Measurements from ENCODE around the gene STIM1.
"Not testable (repeated sequence)": the region's sequence is repeated elsewhere in the genome, so short reads cannot be mapped to it uniquely, and the experiment has no call there.

STIM1 gene

DNA sequence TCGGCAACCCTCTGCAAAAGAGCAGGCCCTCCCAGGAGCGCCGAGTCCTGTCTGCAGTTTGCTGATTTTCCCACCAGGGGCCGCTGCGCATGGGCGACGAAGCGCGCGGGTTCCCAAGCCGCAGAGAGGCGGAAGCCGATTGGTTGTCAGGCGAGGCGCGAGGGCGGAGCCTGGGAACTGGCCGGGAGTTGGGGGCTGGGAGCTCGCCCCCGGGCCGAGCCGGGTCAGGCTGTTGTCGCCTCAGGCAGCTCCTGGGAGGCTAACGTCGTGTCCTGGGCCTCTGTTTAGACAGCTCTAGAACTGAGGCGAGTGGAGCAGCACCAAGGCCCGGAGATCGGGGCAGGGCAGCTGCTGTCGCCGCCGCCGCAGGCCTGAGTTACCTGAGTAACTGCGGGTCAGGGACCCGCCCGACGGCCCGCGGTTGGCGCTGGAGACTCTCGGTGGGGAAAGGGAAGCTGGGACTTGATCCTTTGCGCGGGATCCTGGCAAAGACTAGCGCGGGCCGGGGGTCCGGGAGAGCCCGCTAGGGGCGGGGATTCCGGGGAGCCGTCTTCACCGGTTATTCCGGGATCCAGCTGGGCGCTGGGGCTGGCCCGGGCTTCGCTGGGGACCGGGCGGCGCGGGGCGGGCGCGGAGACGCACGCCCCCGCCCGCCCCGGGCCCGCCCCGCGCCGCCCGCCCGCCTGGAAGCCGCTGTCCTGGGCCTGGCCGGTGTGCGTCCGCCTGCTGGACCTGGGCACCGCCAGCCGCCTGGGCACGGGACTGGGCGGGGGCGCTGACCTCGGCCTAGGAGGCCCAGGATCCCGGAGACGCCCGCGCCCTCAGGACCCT, at the start of gene STIM1:
Gene STIM1, plus strand, starts transcription at position 688 of the 831 bp plus-strand sequence. CDS start 607 bp downstream, outside the sequence.
- DNase-seq, result peak; percentile 86

DNA sequence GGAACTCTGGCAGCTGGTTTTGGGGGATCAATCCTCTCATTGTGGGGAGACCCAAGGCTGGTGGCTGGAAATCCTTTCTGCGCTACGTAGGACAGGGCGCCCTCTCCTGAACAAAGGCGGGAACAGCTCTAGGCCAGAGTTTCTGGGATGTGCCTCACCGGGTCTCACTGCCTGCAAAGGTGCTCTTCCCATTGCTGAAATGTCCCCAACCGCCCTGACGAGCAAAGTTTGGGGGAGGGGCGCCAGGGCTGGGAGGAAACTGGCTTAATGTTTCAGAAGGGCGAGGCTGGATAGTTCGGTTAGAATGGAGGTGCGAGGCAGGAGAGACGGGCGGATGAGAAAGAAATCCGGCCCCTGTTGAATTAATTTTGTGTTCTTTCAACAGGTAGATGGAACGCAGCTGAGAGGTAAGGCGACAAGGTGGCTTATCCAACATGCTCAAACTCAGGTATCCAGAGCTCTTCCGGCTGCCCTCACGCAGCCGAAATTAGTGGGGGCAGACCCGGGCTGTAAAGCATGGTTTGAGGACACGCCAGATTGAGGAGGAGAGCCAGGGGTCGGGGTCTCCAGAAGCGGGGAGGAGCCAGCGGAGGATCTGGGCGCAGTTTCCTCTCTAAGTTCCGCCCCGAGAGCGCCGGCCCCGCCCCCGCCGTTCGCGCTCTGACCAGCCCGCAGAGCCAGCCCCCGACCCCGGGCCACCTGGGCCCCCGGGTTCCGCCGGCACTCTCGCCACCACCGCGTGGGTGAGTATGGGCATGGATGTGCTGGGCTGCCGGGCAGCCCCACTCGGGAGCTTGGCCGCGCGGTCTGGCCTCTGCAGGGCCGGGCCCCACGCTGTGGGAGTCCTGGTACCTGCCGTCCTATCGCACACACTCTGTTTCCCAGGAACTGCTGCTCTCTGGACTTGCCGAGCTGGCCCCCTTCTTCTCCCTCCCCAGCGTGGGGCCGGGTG, 47.3 kb upstream of the STIM1 start, which contains the start of gene PGAP2:
Gene PGAP2, plus strand, starts transcription at position 652 of the 952 bp plus-strand sequence. CDS start 2,700 bp downstream, outside the sequence.
- DNase-seq, result peak; percentile 72

DNA sequence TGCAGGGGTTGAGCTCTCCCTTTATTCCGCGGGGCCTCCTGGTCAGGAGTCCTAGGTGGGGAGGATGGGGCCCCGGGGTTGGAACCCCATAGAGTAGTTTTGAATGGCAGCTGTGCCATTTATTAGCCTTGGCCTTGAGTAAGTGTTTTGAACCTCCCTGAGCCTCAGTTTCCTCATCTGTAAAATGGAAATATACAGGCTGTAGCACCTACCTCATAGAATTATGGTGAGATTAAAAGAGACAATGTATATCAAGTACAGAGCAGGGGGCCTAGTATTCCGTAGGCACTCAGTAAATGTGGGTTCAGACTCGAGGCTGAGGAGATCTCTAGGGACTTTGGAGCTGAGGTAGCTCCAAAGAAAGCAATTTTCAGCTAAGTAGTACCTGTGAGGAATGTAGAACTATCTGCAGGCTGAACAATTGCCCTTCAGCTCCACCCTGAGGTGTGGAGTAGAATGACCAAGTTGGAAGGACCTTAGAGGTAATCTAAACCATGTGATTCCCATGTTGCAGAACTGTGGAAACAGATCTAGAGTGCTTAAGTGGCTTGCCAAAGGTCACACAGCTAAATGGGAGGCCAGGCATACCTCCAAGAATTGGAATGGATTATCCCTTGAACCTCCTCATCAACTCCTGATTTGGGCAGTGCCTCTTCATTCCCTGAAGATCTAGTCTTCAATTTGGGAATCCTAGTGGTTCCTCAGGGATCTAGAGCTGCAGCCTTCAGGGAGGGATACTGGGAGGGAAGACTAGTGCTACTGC, 46.4 kb upstream of the STIM1 start:
- DNase-seq, result peak; percentile 50

DNA sequence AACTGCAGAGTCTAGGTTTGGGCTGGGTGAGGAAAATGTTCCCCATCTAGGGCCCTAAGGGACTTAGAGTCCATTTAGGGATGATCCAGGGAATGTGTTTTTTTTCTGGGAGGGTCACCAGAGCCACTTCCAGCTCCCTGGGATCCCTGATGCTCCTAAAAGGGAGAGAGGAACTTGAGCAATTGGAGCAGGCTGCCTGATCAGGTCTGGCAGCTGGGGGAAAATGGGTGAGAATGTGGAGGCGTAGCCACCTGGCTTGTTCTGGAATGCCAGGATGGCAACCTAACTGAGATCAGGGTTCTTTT, 45.9 kb upstream of the STIM1 start:
- DNase-seq, result no peak

DNA sequence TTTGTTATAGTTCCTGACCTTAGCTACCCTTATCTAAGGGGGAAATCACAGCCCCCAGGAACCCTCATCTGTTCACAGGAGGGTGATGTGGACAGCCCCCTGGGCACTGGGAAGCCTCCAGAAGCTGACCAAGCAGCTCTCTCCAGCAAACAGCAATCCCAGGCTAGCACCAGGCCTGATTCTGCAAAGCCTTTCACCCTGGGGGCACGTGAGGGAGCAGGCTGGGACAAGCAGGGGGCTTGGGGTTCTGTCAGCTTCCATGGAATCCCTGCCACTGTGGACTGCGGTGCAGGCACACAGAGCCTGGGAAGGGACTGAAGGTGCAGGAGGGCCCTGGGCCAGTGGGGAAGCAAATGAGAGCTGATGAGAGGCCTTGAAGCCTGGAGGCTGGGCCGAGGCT, 45.0 kb upstream of the STIM1 start:
- DNase-seq, result no peak

DNA sequence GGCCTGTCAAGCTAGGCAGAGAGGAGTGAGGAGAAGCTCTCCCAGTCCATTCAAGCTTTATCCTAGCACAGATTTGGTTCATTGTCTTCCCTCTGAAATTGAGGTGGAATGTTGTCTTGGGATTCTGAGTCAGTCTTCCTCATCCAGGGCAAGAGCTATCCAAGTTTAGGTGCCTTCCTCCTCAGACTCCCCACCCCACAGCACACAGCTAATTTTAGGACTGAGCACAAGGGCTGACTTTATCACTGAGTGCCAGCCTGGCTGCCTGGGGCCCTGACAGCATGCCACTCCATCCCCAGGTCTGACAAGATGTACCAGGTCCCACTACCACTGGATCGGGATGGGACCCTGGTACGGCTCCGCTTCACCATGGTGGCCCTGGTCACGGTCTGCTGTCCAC, 44.5 kb upstream of the STIM1 start:
- no peak for DNase-seq

DNA sequence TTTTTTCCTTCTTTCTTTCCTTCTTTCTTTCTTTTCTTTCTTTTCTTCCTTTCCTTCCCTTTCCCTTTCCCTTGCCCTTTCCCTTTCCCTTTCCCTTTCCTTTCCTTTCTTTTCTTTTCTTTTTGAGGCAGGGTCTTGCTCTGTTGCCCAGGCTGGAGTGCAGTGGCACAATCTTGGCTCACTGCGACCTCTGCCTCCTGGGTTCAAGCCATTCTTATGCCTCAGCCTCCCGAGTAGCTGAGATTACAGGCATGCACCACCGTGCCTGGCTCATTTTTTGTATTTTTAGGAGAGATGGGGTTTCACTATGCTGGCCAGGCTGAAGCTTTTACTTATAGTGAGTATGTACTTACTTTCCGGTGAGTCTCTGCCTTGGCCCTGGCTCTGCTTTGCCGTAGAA, 40.6 kb upstream of the STIM1 start:
- not testable (repeated sequence) for DNase-seq

DNA sequence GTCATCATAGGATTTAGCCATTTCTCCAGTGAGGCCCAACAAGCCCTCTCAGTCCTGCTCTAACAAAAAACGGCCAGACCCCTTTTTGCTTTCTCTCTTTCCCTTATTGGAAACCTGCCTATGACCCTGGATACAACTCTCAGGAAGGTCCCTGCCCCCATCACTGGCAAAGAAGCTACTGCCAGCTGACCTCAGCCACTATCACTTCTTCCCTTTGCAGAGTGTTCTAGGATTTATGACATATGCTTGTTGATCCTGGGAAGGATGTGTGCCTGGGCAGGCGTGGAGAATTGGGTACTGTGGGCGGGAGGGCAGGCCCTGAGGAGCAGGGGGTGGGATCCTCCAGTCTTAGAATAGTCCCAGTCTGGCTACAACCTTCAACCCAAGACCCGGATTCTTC, 39.6 kb upstream of the STIM1 start:
- DNase-seq, result no peak

DNA sequence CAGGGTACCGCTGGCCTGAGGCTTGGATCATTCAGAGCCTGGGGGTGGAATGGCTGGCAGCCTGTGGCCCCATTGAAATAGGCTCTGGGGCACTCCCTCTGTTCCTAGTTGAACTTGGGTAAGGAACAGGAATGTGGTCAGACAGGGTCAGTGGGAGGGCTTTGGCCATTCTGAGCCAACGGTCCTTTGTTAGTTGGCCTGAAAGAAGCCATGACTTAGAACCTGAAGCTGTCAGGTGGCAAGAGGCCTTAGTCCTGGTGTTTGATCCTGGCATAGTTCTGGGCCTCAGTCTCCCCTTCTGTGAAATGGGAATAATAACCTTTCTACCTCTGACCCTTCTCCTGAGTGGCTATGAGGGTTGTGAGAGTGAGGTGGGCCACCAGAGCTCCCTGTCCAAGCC, 38.8 kb upstream of the STIM1 start:
- DNase-seq, result no peak

DNA sequence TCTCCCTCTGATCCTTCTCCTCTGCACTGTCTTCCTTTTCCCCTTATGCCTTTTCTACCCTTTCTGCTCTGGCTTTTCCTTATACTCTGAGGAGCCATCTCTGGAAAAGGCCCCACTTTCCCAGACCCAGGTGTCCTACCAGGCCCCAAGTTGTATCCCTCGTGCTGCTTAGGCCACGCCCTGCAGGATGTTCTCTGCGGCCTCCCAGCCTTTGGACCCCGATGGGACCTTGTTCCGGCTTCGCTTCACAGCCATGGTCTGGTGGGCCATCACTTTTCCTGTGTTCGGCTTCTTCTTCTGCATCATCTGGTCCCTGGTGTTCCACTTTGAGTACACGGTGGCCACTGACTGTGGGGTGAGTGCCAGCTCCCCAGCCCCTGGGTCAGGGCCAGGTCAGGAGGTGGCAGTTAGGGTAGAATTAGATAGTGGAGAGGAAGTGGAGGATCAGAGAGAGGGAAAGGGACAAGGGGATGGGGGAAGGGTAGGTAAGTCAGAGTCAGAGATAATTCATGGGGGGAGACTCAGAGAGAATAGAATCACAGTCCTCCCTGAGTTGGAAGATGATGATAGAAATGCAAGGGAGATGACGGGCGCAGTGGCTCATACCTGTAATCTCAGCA, 38.2 kb upstream of the STIM1 start:
- no peak for DNase-seq

DNA sequence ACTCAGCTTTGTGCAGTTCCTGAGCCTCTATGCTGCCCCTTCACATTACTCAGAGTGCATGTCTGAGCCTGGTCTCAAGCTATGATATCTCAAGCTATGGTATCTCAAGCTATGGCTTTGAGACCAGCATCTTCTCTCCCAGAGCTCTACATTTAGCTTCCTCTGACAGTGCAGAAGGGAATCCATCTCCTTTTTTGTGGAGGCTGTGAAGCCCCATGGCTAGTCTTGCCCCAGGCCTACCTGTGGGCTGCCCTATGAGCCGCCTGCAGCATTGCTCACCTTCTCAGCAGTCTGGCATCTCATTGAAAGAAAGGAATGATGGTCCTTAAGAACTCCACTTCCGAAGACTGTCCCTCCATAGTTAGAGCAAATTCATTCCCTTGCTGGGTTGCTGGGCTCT, 34.5 kb upstream of the STIM1 start:
- DNase-seq, result no peak

DNA sequence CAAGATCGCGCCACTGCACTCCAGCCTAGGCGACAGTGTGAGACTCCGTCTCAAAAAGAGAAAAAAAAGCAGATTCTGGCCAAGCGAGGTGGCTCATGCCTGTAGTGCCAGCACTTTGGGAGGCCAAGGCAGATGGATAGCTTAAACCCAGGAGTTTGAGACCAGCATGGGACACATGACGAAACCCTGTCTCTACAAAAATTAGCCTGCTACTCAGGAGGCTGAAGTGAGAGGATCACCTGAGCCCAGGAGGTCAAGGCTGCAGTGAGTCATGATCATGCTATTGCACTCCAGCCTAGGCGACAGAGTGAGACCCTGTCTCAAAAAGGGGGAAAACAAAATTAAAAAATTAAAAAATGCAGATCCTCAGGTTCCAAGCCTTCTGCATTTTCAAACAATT, 33.2 kb upstream of the STIM1 start:
- no peak for DNase-seq

DNA sequence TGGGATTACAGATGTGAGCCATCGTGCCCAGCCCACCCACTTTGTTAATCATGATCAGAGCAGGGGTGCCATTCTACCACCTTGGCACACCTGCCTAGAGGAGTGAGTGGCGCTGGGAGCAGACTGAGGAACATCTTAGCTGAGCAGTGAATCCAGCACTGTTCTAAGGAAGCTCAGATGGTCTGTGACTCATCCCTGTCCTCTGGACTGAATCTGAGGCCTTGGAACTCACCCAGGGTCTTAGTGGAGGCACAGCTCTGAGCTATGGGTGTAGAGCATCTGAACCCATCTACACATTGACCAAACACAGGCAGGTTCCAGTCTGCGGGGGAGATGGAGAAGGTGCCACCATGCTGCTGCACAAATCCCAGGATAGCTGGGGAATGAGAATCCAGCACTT, 32.2 kb upstream of the STIM1 start:
- no peak for DNase-seq

DNA sequence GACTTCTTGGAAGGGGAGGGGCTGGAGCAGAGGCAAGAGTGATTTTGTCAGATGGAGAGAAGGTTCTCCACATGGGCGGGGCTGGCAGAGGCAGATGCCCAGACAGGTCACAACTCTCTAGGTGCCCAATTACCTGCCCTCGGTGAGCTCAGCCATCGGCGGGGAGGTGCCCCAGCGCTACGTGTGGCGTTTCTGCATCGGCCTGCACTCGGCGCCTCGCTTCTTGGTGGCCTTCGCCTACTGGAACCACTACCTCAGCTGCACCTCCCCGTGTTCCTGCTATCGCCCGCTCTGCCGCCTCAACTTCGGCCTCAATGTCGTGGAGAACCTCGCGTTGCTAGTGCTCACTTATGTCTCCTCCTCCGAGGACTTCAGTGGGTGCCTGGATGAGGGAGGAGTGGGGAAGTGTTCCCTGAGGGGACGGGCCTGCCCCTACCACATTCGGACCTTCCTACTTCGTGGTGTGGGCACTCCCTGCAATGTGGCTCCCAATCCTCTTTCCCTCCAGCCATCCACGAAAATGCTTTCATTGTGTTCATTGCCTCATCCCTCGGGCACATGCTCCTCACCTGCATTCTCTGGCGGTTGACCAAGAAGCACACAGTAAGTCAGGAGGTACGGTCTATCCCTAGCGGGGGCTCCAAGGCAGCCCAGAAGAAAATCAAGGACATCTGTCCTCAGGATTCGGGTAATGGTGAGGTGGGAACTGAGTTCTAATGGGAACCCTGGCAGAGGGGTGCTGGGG, 31.5 kb upstream of the STIM1 start:
- no peak for DNase-seq

DNA sequence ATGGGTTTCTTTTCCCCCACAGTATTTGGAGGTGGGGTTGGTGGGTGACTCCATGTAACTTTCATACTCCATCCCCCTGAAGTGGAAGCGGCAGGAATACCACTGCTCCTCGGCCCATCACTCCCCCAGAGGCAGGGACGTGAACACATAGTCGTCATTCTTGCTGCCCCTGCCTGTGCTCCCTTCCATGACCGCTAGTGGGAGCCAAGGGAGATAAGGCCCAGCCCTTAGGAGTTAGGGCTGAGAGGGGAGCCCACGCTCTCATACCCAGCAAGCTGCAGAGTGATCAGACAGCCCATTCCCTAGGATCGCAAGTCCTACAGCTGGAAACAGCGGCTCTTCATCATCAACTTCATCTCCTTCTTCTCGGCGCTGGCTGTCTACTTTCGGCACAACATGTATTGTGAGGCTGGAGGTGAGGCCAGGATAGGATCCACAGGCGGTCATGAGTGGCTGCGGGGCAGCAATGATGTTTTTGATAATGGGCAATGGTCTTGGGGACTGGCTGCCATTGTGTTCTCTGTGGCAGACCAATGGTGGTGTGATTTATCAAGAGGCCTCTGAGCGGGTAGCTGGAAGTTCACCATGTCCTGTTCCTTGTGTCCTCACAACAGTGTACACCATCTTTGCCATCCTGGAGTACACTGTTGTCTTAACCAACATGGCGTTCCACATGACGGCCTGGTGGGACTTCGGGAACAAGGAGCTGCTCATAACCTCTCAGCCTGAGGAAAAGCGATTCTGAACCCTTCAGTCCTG, 30.6 kb upstream of the STIM1 start:
- peak; percentile 19 for DNase-seq

DNA sequence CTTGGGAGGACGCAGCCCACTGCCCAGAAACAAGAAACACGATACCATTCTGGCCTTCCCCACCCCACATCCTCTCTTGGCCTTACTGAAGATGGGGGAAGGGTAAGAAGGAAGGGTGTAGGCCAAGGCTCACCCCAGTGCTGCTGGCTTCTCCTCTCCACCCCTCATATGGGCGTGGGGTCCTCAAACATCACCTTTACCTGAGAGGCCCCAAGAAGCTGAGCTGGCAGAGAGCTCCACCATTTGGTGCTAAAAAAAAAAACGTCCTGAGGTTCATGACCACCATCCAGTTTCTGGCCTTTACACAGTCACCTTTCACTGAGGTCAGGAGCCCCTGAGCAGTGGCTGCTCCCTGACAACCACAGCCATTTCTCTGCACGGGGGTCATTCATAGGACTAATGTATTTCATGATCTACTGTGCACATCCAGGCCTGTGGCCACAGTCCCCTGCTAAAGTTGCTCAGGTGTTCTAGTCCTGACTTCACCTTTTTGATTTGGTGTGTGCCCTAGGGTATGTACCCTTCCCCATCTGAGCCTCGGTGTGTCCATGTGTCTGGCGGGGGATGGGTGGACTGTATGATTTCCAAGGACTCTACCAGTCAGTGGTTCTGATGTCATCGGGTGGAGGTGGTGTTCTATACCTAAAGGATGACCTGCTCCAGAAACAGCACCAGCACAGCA, 29.9 kb upstream of the STIM1 start:
- DNase-seq, result no peak

DNA sequence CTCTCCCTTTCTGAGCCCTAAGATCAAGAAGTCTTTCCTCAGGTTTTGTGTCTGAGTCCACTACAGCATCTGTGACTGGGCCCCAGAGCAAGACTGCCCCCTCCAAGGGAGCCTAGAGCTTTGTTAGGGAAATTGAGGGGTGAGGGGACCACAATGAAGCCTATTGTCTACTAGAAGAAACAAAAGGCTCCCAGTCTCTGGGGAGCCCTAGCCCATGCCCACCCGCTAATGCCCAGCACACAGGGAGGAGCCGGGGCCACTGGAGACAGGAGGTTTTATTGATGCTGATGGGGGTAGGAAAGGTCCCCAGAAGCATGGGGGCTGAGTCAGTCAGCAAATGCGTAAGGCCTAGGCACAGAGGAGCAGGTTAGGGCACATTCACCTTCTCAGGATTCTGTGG, 28.7 kb upstream of the STIM1 start:
- no peak for DNase-seq

DNA sequence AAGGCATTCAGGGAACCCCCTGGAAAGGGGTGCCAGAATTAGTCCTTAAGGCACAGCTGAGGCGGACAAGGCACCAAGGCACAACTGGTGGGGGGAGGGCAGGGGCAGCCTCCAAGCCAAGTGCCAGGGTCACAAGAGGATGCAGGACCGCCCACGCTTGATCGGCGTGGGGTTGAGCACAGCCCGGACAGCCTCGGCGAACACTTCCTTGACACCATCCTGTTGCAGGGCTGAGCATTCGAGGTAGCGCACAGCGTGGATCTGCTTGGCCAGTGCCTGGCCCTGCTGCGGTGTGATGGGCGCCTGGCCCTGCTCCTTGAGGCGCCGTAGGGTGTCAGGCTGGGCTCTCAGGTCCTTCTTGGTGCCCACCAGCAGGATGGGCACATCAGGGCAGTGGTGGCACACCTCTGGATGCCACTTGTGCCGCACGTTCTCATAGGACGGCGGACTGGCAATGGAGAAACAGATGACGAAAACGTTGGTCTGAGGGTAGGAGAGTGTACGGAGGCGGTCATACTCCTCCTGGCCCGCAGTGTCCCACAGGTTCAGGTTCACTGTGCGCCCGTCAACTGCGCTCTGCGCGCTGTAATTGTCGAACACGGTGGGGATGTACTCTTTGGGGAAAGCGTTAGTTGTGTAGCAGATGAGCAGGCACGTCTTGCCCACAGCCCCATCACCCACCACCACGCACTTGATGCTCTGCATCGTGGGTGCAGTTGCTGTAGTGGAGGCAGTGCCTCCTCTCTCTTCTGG, 27.9 kb upstream of the STIM1 start:
- no peak for DNase-seq

DNA sequence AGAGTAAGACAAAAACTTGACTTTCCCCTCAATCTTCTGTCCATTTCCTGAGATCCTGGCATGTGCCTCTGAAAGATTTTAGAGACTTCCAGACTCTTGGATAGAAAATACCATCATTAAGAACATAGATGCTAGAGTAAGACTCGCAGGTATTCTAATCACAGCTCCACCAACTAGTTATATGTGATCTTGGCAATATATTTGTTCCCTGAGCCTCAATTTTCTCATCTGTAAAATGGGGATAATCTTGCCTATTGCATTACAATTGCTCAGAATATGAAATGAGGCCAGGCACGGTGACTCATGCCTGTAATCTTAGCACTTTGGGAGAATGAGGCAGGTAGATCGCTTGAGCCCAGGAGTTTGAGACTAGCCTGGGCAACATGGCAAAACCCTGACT, 25.4 kb upstream of the STIM1 start:
- DNase-seq, result no peak

DNA sequence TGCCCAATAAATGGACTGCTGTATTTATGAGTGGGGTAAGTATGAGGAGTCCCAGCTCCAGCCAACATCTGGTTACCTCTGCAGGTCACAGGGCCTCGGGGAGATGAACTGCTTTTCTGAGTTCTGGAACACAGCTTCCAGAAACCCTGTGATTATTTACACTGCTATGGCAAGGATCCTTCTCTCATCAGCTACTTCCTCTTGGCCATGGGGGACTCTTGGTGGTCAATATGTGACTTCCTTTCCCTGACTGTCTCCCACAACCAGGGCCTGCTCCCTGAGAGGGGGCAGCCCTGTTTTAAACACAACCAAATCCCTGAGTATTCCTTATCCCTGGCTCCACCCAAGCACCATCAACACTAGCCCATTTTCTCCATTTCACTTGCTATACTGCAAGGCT, 24.7 kb upstream of the STIM1 start:
- DNase-seq, result no peak

Measured in NCI-H526 treated with DMSO at 0.1 percent for 48 hours (cell line).